HL-60 (cell line): Measurements from ENCODE around the gene TNFRSF8.

ENCODE experiments used
- DNase-seq, 2 experiments: peaks; one replicate each; pipeline ENCODE4 v3.0.0-alpha.2; 2010 to 2020; ENCODE audit warnings: low read depth in 1 of 2, low spot score in 1 of 2
- H3K27ac ChIP-seq: fragments of 250-450 bp; sonication (Bioruptor Pico); replicated peaks from 2 replicates; pipeline ENCODE4 v1.5.1; 2020; ENCODE audit warnings: mild to moderate bottlenecking, moderate library complexity
- H3K27me3 ChIP-seq: fragments of 250-450 bp; sonication (Bioruptor Pico); 2 replicates; pipeline ENCODE4 v1.5.1; 2021; ENCODE audit warnings: mild to moderate bottlenecking, moderate library complexity; ENCODE audit not compliant: insufficient read depth, poor library complexity, severe bottlenecking
- H3K4me3 ChIP-seq: replicated peaks from 2 replicates; pipeline ENCODE4 v1.5.1; 2011; ENCODE audit warnings: mild to moderate bottlenecking, control low read depth, low read length; ENCODE audit not compliant: insufficient read depth
- CTCF ChIP-seq: IDR thresholded peaks from one replicate; pipeline ENCODE4 v1.5.1; 2011; ENCODE audit warnings: low read length, control low read depth, inconsistent platforms; ENCODE audit not compliant: insufficient read depth
- GABPA ChIP-seq: IDR thresholded peaks from 2 replicates; pipeline ENCODE4 v1.6.1; 2012; ENCODE audit warnings: low read depth
- POLR2AphosphoS5 ChIP-seq: IDR thresholded peaks from 2 replicates; pipeline ENCODE4 v1.6.1; 2012; ENCODE audit warnings: low read depth
- SPI1 ChIP-seq: IDR thresholded peaks from 2 replicates; pipeline ENCODE4 v1.6.1; 2012; ENCODE audit warnings: low read depth, mild to moderate bottlenecking, borderline replicate concordance
- TF ChIP-seq, protein P1 (sequence below): IDR thresholded peaks from 2 replicates; pipeline ENCODE4 v1.6.1; 2012; ENCODE audit warnings: low read depth; ENCODE audit not compliant: insufficient replicate concordance

The TNFRSF8 gene

DNA sequence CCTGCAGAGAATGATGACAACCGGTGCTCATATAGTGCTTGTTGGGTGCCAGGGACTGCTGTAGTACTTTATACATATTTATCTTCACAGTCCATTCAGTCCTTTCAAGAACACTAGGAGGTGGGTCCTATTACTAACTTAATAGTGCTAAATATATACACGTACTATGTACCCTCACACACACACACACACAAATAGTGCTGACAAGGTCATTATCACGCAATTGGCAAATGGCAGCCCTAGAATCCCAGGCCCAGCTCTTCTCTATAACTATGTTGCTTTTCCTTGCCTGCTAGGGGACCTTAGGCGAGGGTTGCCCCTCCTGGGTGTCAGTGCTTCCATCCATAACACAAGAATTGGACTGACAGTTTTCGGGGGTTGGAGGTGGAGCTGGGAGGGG is 33.5 kb downstream of the TNFRSF8 start:
- DNase-seq, result no peak
- H3K27me3 ChIP-seq, result no peaks in the 10 kb centered on the region
- H3K4me3 ChIP-seq, result no peak overlapping the region
- TF ChIP-seq, protein P1, sequence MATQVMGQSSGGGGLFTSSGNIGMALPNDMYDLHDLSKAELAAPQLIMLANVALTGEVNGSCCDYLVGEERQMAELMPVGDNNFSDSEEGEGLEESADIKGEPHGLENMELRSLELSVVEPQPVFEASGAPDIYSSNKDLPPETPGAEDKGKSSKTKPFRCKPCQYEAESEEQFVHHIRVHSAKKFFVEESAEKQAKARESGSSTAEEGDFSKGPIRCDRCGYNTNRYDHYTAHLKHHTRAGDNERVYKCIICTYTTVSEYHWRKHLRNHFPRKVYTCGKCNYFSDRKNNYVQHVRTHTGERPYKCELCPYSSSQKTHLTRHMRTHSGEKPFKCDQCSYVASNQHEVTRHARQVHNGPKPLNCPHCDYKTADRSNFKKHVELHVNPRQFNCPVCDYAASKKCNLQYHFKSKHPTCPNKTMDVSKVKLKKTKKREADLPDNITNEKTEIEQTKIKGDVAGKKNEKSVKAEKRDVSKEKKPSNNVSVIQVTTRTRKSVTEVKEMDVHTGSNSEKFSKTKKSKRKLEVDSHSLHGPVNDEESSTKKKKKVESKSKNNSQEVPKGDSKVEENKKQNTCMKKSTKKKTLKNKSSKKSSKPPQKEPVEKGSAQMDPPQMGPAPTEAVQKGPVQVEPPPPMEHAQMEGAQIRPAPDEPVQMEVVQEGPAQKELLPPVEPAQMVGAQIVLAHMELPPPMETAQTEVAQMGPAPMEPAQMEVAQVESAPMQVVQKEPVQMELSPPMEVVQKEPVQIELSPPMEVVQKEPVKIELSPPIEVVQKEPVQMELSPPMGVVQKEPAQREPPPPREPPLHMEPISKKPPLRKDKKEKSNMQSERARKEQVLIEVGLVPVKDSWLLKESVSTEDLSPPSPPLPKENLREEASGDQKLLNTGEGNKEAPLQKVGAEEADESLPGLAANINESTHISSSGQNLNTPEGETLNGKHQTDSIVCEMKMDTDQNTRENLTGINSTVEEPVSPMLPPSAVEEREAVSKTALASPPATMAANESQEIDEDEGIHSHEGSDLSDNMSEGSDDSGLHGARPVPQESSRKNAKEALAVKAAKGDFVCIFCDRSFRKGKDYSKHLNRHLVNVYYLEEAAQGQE, result no peak
- TF ChIP-seq POLR2AphosphoS5 (no peak), SPI1 (no peak), CTCF (no peak), GABPA (no peak)
- H3K27ac ChIP-seq, result no peak overlapping the region

DNA sequence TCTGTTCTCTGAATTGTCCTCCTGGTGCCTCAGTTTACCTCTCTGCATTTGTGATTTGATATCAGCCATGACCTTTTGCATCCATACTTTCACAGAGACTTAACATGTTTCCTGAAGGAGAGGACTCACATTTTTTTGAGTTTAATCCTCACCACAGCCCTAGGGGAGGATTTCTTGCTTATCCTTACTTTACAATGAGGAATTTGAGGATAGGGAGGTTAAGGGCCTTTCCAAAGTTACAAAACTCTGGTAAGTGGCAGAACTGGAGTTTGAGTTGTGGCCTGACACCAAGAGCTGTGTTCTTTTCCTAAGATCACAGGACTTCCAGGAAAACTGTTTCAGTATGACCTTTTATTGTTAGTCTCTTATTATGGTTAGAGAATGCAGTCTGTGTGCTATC is 34.2 kb downstream of the TNFRSF8 start:
- H3K27me3 ChIP-seq, result no peaks in the 10 kb centered on the region
- no peak overlapping the region for H3K27ac ChIP-seq
- H3K4me3 ChIP-seq, result no peak overlapping the region
- no peak for DNase-seq
- TF ChIP-seq POLR2AphosphoS5 (no peak), GABPA (no peak), CTCF (no peak), SPI1 (no peak)
- TF ChIP-seq, protein P1, result no peak

- no peak for DNase-seq
These were observed 35.7 kb downstream of the TNFRSF8 start for GRCh38 chr1:12098786-12099185.

More at GRCh38 chr1:12098786-12099185, 35.7 kb downstream of the TNFRSF8 start:
- no peak for TF ChIP-seq SPI1
- no peak for TF ChIP-seq CTCF
- no peak for TF ChIP-seq POLR2AphosphoS5
- no peak for TF ChIP-seq GABPA
- TF ChIP-seq, protein P1, result no peak
- Histone ChIP-seq H3K4me3 (no peak overlapping the region), H3K27me3 (no peaks in the 10 kb centered on the region), H3K27ac (no peak overlapping the region)
